GM12891 (cell line): ENCODE measurements around the gene EML5.

Experiments
- PAX5 ChIP-seq: IDR thresholded peaks from 2 replicates; pipeline ENCODE4 v1.6.1; 2011; ENCODE audit warnings: low read length, moderate library complexity, mild to moderate bottlenecking; ENCODE audit not compliant: insufficient read depth, severe bottlenecking
- POLR2A ChIP-seq: IDR thresholded peaks from 2 replicates; pipeline ENCODE4 v1.6.1; 2011; ENCODE audit warnings: low read depth, low read length, control low read depth
- POLR2AphosphoS5 ChIP-seq: IDR thresholded peaks from 2 replicates; pipeline ENCODE4 v1.6.1; 2011; ENCODE audit warnings: low read depth, low read length, control low read depth
- POU2F2 ChIP-seq: IDR thresholded peaks from 2 replicates; pipeline ENCODE4 v1.6.1; 2011; ENCODE audit warnings: low read depth, mild to moderate bottlenecking, control low read depth, low read length, moderate library complexity
- SPI1 ChIP-seq: IDR thresholded peaks from 2 replicates; pipeline ENCODE4 v1.6.1; 2011; ENCODE audit warnings: low read depth, low read length, control low read depth
- TAF1 ChIP-seq: IDR thresholded peaks from 2 replicates; pipeline ENCODE4 v1.6.1; 2011; ENCODE audit warnings: low read depth, low read length, control low read depth

DNA sequence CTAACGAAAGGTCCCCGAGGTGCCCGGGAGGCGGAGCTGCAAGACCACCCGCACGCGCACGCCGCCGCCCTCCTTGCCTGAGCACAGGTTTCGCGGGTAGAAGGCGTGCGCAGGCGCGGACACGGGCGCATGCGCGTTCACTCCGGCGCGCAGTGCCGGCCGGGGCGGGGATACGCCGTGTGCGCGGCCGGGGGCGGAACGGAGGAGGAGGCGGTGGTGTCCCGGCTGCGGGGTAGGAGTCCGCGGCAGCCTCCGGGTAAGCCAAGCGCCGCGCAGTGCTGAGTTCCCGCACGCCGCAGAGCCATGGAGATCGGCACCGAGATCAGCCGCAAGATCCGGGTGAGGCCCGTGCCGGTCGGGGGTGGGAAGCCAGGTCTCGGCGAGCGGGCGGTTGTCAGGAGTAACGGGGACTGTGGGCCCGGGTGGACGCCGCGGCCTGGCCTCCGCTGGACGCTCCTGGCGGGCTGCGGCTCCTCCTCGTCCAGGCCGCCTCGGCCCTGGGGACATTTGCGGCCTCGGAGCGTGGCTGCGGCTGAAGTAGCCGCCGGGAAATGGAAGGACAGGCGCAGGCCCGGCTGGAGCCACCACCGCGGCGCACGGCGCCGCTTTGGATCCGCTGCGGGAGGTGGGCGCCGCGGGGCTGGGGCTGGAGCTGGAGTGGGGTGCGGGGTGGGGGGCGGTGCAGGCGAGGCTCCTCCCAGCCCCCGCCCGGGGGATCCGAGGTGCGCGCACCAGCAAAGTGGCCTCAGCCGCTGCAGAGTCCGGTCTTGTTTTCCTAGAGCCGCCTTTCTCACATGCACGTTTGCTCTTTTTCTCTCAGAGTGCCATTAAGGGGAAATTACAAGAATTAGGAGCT, 229.7 kb downstream of the EML5 start, which contains the start of gene ZC3H14:
- TF ChIP-seq POLR2AphosphoS5 (peak; percentile 69; the same call in 1 of the 2 replicates), POLR2A (peak; percentile 63; the same call in 1 of the 2 replicates), TAF1 (peak; percentile 25; the same call in 1 of the 2 replicates), POU2F2 (no peak), PAX5 (peak; percentile 8), SPI1 (no peak)
